ENCODE measurements around the gene KATNB1.

KATNB1 gene

GRCh38 chr16:57695680-57696069 is 39.9 kb upstream of the KATNB1 start:
- no peak for TF ChIP-seq NFRKB (IDR thresholded peaks at IDR 0.05)
- no peak for TF ChIP-seq TARDBP (IDR thresholded peaks at IDR 0.05)
- TF ChIP-seq SP1 (IDR thresholded peaks at IDR 0.05): no peak
- POLR2A ChIA-PET: no interaction called here
- DNase-seq (ENCODE audit: extremely low spot score): no peak
- CTCF ChIA-PET: no interaction called here

- TF ChIP-seq LEF1 (IDR thresholded peaks at IDR 0.05; ENCODE audit: borderline replicate concordance) (no peak), ARNT (IDR thresholded peaks at IDR 0.05) (no peak), HDGF (IDR thresholded peaks at IDR 0.05; ENCODE audit: borderline replicate concordance) (no peak), FOXA1 (IDR thresholded peaks at IDR 0.05) (no peak), CTBP1 (IDR thresholded peaks at IDR 0.05; ENCODE audit: borderline replicate concordance) (no peak), SP1 (IDR thresholded peaks at IDR 0.05) (no peak), L3MBTL2 (conservative IDR thresholded peaks at IDR 0.05) (no peak), FOXM1 (IDR thresholded peaks at IDR 0.05; ENCODE audit: borderline replicate concordance) (no peak), ZNF384 (IDR thresholded peaks at IDR 0.05) (no peak)
- ChIA-PET CTCF (no interaction called here), POLR2A (no interaction called here)
- DNase-seq (ENCODE audit: extremely low spot score): no peak
Measured at GRCh38 chr16:57696240-57696639, 39.3 kb upstream of the KATNB1 start.

- POLR2A ChIA-PET: no interaction called here
- CTCF ChIA-PET: no interaction called here
- TF ChIP-seq NFRKB (IDR thresholded peaks at IDR 0.05) (no peak), PKNOX1 (IDR thresholded peaks at IDR 0.05) (no peak), BHLHE40 (IDR thresholded peaks at IDR 0.05; ENCODE audit: borderline replicate concordance) (no peak), CTBP1 (IDR thresholded peaks at IDR 0.05; ENCODE audit: borderline replicate concordance) (no peak), ZNF384 (IDR thresholded peaks at IDR 0.05) (no peak), ARNT (IDR thresholded peaks at IDR 0.05) (no peak), ELF4 (IDR thresholded peaks at IDR 0.05) (no peak), TARDBP (IDR thresholded peaks at IDR 0.05) (no peak), FOXA1 (IDR thresholded peaks at IDR 0.05) (no peak), SUZ12 (IDR thresholded peaks at IDR 0.05) (no peak), FOXK2 (IDR thresholded peaks at IDR 0.05) (no peak), L3MBTL2 (conservative IDR thresholded peaks at IDR 0.05) (no peak), HDGF (IDR thresholded peaks at IDR 0.05; ENCODE audit: borderline replicate concordance) (no peak)
- DNase-seq (ENCODE audit: extremely low spot score): no peak
Measured at GRCh38 chr16:57697896-57698537, 37.6 kb upstream of the KATNB1 start.

GRCh38 chr16:57698812-57699405 is 36.7 kb upstream of the KATNB1 start:
- DNase-seq (ENCODE audit: extremely low spot score): no peak
- no peak for TF ChIP-seq CTBP1 (IDR thresholded peaks at IDR 0.05; ENCODE audit: borderline replicate concordance)
- POLR2A ChIA-PET: no interaction called here
- CTCF ChIA-PET: no interaction called here

GRCh38 chr16:57699481-57699880 is 36.1 kb upstream of the KATNB1 start:
- TF ChIP-seq SUZ12 (IDR thresholded peaks at IDR 0.05): no peak
- TF ChIP-seq NFRKB (IDR thresholded peaks at IDR 0.05): no peak
- no peak for TF ChIP-seq L3MBTL2 (conservative IDR thresholded peaks at IDR 0.05)
- no peak for TF ChIP-seq ZNF384 (IDR thresholded peaks at IDR 0.05)
- TF ChIP-seq FOXM1 (IDR thresholded peaks at IDR 0.05; ENCODE audit: borderline replicate concordance): no peak
- no peak for TF ChIP-seq ELF4 (IDR thresholded peaks at IDR 0.05)
- no peak for TF ChIP-seq BHLHE40 (IDR thresholded peaks at IDR 0.05; ENCODE audit: borderline replicate concordance)
- no peak for TF ChIP-seq TARDBP (IDR thresholded peaks at IDR 0.05)
- no peak for TF ChIP-seq HDGF (IDR thresholded peaks at IDR 0.05; ENCODE audit: borderline replicate concordance)
- TF ChIP-seq FOXA1 (IDR thresholded peaks at IDR 0.05): no peak
- no peak for TF ChIP-seq LEF1 (IDR thresholded peaks at IDR 0.05; ENCODE audit: borderline replicate concordance)
- no peak for TF ChIP-seq ARNT (IDR thresholded peaks at IDR 0.05)
- TF ChIP-seq SP1 (IDR thresholded peaks at IDR 0.05): no peak
- no peak for TF ChIP-seq PKNOX1 (IDR thresholded peaks at IDR 0.05)
- no peak for TF ChIP-seq CTBP1 (IDR thresholded peaks at IDR 0.05; ENCODE audit: borderline replicate concordance)
- DNase-seq (ENCODE audit: extremely low spot score): no peak
- ChIA-PET CTCF (no interaction called here), POLR2A (no interaction called here)

GRCh38 chr16:57699899-57700298 is 35.7 kb upstream of the KATNB1 start:
- DNase-seq (ENCODE audit: extremely low spot score): no peak
- POLR2A ChIA-PET: no interaction called here
- TF ChIP-seq CTBP1 (IDR thresholded peaks at IDR 0.05; ENCODE audit: borderline replicate concordance) (no peak), TARDBP (IDR thresholded peaks at IDR 0.05) (no peak), NFRKB (IDR thresholded peaks at IDR 0.05) (no peak), ARNT (IDR thresholded peaks at IDR 0.05) (no peak), LEF1 (IDR thresholded peaks at IDR 0.05; ENCODE audit: borderline replicate concordance) (no peak), PKNOX1 (IDR thresholded peaks at IDR 0.05) (no peak), FOXK2 (IDR thresholded peaks at IDR 0.05) (no peak), ZNF384 (IDR thresholded peaks at IDR 0.05) (no peak), SUZ12 (IDR thresholded peaks at IDR 0.05) (no peak), BHLHE40 (IDR thresholded peaks at IDR 0.05; ENCODE audit: borderline replicate concordance) (no peak), SP1 (IDR thresholded peaks at IDR 0.05) (no peak), ELF4 (IDR thresholded peaks at IDR 0.05) (no peak), FOXM1 (IDR thresholded peaks at IDR 0.05; ENCODE audit: borderline replicate concordance) (no peak), L3MBTL2 (conservative IDR thresholded peaks at IDR 0.05) (no peak), HDGF (IDR thresholded peaks at IDR 0.05; ENCODE audit: borderline replicate concordance) (no peak), FOXA1 (IDR thresholded peaks at IDR 0.05) (no peak)
- CTCF ChIA-PET: no interaction called here

Measured in HEK293T (cell line).